HUES64 (cell line): Measurements from ENCODE around the gene MTCH1.
A peak's percentile ranks its signal among the peaks of the same experiment; 100 is the strongest.

Source experiments
- H3K27ac ChIP-seq: 2 replicates; pipeline ENCODE4 v1.7.0; 2013; ENCODE audit warnings: low read depth, low read length, inconsistent platforms
- H3K27me3 ChIP-seq: 2 replicates; pipeline ENCODE4 v1.6.1; 2013; ENCODE audit warnings: mild to moderate bottlenecking, low read length; ENCODE audit not compliant: insufficient read depth
- H3K36me3 ChIP-seq: 2 replicates; pipeline ENCODE4 v1.6.1; 2013; ENCODE audit warnings: mild to moderate bottlenecking, low read length; ENCODE audit not compliant: insufficient read depth
- H3K4me1 ChIP-seq: 2 replicates; pipeline ENCODE4 v1.6.1; 2013; ENCODE audit warnings: mild to moderate bottlenecking, low read length, moderate library complexity; ENCODE audit not compliant: insufficient read depth
- H3K4me3 ChIP-seq: 2 replicates; pipeline ENCODE4 v1.5.1; 2013; ENCODE audit warnings: mild to moderate bottlenecking, low read length, moderate library complexity
- H3K9ac ChIP-seq: 2 replicates; pipeline ENCODE4 v1.6.1; 2013; ENCODE audit warnings: mild to moderate bottlenecking, low read depth, low read length
- H3K9me3 ChIP-seq: 2 replicates; pipeline ENCODE4 v1.6.1; 2013; ENCODE audit warnings: low read depth, low read length; ENCODE audit not compliant: insufficient read depth
- WGBS: fragments of 150-250, 120-280 bp; methylation state at CpG from one replicate; pipeline ENCODE4 v1.1.7; 2013; ENCODE audit warnings: missing lambda C conversion rate; 5-methylcytosine and 5-hydroxymethylcytosine counted together

The MTCH1 gene

DNA sequence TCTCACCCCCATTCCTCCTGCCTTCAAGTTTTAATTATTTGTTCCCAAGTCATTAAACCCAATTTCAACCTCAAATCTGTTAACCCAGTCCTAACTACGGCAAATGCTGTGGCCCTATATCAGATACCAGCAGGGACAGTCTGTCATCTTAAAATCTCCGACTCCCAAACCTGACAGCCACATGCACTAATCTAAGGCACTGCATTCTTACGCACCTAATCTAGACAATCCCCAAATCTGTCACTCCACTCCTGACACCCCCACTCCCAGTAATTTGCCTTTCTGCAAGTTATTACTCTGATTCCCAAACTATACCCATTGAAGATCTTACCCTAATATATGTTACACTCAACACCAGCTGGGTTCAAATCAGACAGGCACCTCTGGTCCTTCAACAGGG lies 2.5 kb downstream of the MTCH1 start:
- H3K9me3 ChIP-seq, result no peaks in the 10 kb centered on the region
- no peak overlapping the region for H3K9ac ChIP-seq
- no peak overlapping the region for H3K27ac ChIP-seq
- no peaks in the 10 kb centered on the region for H3K27me3 ChIP-seq
- H3K4me1 ChIP-seq, result peaks cover 28% of the 10 kb centered on the region
- H3K36me3 ChIP-seq, result peaks cover 1% of the 10 kb centered on the region
- WGBS, result 91% methylated on average over 3 of the region's 3 CpGs
- no peak overlapping the region for H3K4me3 ChIP-seq

DNA sequence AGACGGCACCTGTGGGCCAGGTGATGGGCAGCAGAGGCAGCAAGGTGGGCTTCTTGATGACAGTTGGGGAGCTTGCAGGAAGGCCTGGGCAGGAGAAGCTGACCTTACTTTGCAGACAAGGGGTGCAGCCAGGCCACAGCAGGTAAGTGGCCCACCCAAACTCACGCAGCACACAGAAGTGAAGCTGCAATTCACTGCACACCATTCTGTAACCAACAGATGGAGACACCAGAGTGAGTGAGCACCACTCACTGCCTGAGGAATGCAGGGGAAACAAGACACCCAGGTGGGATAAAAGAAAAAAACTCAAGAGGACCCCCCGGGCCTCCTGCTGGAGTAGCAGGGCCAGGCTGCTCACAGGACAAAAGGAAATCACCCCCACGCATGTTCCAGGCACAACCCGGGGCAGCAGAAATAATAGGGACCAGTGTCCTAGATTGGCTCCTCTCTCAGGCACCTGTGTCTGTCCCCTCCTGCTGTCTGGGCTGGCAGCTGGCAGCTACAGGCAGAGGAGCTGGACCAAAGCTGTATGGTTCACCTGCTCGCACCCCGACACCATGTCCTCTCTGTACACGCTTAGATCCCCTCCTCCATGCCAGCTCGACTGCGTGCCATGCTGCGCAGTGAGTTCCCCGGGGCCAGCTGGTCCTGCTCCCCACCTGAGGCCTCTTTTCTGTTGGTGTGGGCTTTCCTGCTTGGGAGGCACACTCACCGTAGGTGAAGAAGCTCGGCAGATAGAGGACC lies 4.9 kb downstream of the MTCH1 start:
- H3K9ac ChIP-seq, result no peak overlapping the region; the same call in 1 of the 2 replicates
- no peak overlapping the region for H3K4me3 ChIP-seq
- H3K9me3 ChIP-seq, result no peaks in the 10 kb centered on the region
- H3K4me1 ChIP-seq, result peaks cover 23% of the 10 kb centered on the region
- H3K27ac ChIP-seq, result peak overlapping the region; percentile 43; the same call in 1 of the 2 replicates
- no peaks in the 10 kb centered on the region for H3K27me3 ChIP-seq
- 81% methylated on average over 14 of the region's 14 CpGs for WGBS
- peaks cover 26% of the 10 kb centered on the region for H3K36me3 ChIP-seq

DNA sequence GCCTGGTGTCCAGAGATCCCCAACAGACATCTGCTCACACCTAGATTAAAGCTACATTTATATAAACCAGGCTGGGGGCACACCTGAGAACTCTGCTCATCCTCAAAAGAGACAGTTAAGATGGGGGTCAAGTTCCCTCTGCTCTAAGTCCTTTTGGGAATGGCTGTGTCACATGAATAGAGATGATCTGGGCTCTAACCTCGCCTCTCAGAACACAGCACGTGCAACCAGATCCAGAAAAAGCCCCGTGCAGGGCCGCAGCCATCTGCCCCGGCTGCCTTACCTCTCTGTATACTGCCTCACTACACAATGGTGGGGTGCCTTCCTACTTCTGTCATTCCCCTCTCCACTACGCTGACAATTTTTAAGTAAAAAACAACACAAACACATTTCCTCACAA lies 5.9 kb downstream of the MTCH1 start:
- no peaks in the 10 kb centered on the region for H3K27me3 ChIP-seq
- H3K4me3 ChIP-seq, result no peak overlapping the region
- H3K4me1 ChIP-seq, result peaks cover 23% of the 10 kb centered on the region
- H3K9me3 ChIP-seq, result no peaks in the 10 kb centered on the region
- H3K9ac ChIP-seq, result no peak overlapping the region
- H3K27ac ChIP-seq, result no peak overlapping the region
- WGBS, result 95% methylated on average over 6 of the region's 6 CpGs
- H3K36me3 ChIP-seq, result peaks cover 35% of the 10 kb centered on the region

DNA sequence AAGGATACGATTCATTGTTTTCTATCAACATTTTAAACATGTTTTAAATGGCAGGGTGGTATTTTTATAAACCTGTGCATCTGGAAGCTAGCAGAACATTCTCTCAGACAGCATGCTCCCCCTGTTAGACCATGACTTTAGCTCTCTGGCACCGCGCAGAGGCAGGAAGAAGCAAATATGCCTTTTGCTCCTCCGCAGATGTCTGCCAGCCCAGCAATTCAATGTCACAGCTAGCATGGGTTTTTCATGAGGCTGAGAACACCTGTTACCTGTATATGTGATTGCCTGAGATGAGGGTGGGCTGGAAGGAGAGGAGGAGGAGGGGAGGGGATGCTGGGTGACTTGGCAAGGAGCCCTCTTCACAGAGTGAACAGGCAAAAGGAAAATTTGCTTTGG lies 6.7 kb downstream of the MTCH1 start:
- Histone ChIP-seq H3K4me1 (peaks cover 20% of the 10 kb centered on the region), H3K9ac (no peak overlapping the region), H3K9me3 (no peaks in the 10 kb centered on the region), H3K27ac (no peak overlapping the region), H3K4me3 (no peak overlapping the region), H3K36me3 (peaks cover 43% of the 10 kb centered on the region), H3K27me3 (no peaks in the 10 kb centered on the region)
- 81% methylated on average over 3 of the region's 4 CpGs for WGBS

DNA sequence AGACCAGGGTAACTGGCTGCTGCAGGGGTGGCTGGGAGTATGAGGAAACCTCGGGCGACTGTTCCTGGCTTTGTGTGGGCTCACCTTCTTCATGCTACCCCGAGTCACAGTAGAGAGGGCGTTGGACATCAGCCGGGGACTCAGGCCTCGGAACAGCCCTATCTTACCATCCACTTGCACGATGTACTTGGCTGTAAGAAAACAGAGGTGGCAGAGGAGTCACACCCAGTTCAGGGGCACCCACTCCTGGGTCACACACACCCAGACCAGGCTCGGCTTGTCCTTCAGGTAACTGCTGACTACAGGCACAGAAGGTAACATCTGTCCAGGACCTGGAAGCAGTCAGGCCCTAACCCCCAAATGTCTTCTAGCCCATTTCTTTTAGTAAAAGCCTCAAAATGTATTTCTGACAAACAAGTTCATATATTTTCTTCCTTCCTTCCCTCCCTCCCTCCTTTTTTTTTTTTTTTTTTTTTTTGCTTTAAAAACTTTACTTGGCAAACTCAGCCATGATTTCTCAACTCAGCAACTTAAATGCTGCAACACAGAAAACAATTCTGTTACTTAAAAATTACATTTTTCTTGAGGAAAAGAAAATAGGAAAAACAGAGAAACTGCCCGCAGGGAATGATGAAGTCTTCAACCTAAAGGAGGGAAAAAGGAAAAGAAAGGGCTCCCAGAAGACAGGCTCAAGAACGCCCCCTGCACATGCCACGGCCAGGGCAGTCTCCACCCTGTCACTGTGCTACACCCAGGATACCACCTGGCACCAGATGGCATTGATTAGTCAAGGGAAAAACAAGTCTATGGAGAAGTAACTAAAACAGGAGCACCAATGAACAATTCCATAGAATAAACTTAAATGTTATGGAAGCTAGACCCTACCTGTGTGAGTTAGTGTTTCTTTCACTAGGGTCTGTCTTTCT lies 7.3 kb downstream of the MTCH1 start:
- H3K9me3 ChIP-seq, result no peaks in the 10 kb centered on the region
- H3K27me3 ChIP-seq, result no peaks in the 10 kb centered on the region
- peaks cover 14% of the 10 kb centered on the region for H3K4me1 ChIP-seq
- WGBS, result 96% methylated on average over 11 of the region's 11 CpGs
- H3K27ac ChIP-seq, result no peak overlapping the region
- H3K36me3 ChIP-seq, result peaks cover 50% of the 10 kb centered on the region
- no peak overlapping the region for H3K4me3 ChIP-seq
- H3K9ac ChIP-seq, result no peak overlapping the region

DNA sequence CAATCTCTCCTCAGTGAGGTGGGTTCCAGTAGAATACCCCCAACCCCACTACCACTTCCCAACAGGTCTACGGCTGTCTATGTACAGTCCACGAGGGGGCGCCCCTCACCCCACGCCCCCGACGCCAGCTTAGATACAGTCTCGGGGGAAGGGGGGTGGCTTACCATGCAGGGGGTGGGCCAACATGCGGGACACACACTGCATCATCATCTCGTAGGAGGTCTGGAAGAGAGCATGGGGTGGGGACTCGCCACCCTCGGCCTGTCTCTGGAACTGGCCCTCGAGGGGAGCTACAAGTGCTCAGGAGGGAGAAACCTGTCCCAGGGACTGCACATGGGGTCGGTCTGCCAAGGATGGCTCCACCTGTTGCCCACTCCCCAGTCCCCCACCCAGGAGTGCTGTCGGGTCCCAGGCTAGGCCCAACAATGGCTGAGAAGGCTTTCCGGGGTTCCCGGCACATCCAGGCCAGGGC lies 8.5 kb downstream of the MTCH1 start:
- Histone ChIP-seq H3K36me3 (peaks cover 61% of the 10 kb centered on the region), H3K27me3 (no peaks in the 10 kb centered on the region), H3K4me3 (no peak overlapping the region), H3K9ac (no peak overlapping the region), H3K9me3 (no peaks in the 10 kb centered on the region), H3K27ac (no peak overlapping the region), H3K4me1 (peaks cover 14% of the 10 kb centered on the region)
- 90% methylated on average over 16 of the region's 16 CpGs for WGBS

DNA sequence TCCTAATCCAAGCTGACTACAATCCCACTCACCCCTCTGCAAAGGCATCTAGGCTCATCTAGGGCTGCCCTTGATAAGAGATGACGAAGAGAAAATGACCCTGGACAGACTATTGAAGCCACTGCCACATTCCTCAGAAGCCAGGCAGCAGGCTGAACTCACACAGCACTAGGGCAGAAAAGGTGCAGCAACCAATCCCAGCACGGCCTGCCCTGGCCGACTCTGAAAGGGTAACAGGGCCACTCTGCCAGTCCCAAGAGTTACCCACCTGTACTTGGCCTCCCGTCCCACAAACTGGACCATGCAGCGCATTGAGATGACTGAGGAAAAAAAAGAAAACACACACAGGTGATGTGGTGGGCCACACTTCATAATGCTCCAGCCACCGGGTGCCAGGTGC lies 9.1 kb downstream of the MTCH1 start:
- H3K9me3 ChIP-seq, result no peaks in the 10 kb centered on the region
- no peak overlapping the region for H3K4me3 ChIP-seq
- H3K36me3 ChIP-seq, result peaks cover 67% of the 10 kb centered on the region
- 93% methylated on average over 6 of the region's 6 CpGs for WGBS
- peaks cover 12% of the 10 kb centered on the region for H3K4me1 ChIP-seq
- H3K27ac ChIP-seq, result no peak overlapping the region
- H3K9ac ChIP-seq, result no peak overlapping the region
- H3K27me3 ChIP-seq, result no peaks in the 10 kb centered on the region

DNA sequence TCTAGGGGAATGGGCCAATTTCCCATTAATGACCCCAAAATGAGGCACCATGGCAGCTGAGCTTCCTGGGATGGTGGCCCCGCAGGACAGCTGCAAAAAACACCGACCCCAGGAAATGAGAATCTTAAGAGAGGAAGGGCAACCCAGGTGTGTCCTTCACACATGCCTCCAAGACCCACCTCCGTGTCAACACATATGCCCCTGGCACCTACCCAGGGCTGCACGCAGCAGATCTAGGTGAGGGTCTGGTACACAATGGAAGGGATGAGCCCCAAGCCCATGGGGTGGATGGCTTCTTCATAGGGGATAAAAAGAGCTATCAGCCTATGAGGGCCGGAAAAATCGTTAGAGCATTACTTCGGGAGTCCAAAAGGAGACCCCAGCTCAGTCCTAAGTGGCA lies 9.5 kb downstream of the MTCH1 start:
- no peak overlapping the region for H3K4me3 ChIP-seq
- H3K4me1 ChIP-seq, result peaks cover 8% of the 10 kb centered on the region
- H3K36me3 ChIP-seq, result peaks cover 71% of the 10 kb centered on the region
- no peak overlapping the region for H3K9ac ChIP-seq
- WGBS, result 95% methylated on average over 7 of the region's 7 CpGs
- H3K27me3 ChIP-seq, result no peaks in the 10 kb centered on the region
- H3K27ac ChIP-seq, result no peak overlapping the region
- H3K9me3 ChIP-seq, result no peaks in the 10 kb centered on the region

DNA sequence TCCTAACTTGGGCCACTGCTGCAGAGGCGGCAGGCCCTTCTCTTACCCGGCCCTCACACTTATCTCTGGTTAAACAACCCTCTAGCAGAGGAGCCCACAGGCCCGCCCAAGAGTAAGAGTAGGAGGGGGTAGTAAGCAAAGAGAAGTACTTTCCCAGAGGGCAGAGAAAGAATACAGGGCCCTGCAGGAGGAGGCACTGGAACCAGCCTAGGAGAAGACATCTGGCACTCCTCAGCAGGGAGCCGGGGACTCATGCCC lies 10.1 kb downstream of the MTCH1 start:
- no peaks in the 10 kb centered on the region for H3K27me3 ChIP-seq
- H3K9ac ChIP-seq, result no peak overlapping the region
- WGBS, result 98% methylated on average over 4 of the region's 4 CpGs
- H3K36me3 ChIP-seq, result peaks cover 77% of the 10 kb centered on the region
- H3K27ac ChIP-seq, result no peak overlapping the region
- H3K4me1 ChIP-seq, result peaks cover 4% of the 10 kb centered on the region; the same call in 1 of the 2 replicates
- H3K9me3 ChIP-seq, result no peaks in the 10 kb centered on the region
- no peak overlapping the region for H3K4me3 ChIP-seq

DNA sequence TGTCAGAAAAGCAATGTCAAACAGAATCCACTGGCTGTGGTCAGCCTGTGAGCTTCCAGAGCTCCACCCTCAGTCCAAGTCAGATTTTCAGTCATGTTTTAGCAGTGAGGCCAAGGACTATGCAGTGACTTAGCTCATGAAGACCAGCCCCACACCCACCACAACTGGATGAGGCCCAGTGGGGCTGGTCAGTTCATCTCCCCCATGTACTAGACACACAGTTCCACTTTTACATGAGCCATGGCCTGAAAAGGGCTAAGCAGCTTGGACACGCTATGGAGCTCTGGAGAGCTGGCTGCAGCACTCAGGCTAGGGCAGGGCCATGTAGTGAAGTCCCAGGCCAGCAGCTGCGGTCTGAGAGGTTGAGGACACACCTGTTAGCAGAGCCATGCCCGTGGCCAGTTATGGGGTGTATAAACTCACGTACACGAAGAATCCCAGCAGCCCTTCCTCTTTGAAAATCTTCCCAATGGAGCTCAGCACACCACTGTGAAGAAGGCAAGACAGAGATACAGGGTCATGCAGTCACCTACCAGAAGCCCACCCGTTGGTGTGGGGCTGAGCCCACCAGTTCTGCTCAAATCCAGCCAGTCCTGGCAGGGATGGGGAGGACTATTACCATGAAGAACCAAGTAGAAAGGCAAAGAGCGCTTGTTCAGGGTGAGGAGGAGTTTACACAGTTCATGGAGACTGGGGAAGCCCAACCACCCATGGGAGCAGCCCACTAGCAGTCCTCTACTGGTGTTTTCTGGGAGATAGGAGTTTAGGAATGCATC lies 10.6 kb downstream of the MTCH1 start:
- 95% methylated on average over 7 of the region's 7 CpGs for WGBS
- Histone ChIP-seq H3K27ac (no peak overlapping the region), H3K9me3 (no peaks in the 10 kb centered on the region), H3K27me3 (no peaks in the 10 kb centered on the region), H3K36me3 (peaks cover 82% of the 10 kb centered on the region), H3K9ac (no peak overlapping the region), H3K4me1 (no peaks in the 10 kb centered on the region), H3K4me3 (no peak overlapping the region)

DNA sequence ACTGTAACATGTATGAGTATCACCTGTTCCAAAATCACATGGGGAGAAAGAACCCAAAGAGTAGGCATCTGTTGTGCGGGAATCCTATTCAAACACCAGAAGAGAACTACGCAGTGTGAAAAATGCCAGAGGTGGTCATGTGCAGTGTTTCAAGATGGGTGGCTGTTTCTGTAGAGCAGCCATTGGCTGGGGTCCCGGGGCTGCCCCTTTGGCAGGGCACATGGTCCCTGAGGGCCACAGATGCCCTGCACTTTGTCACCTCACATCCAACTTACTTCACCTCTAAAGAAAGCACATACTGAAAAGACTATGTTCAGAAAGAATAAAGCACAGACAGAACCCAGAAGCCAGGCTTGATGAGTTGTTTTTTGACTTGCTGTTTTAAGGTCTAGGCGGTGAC lies 12.3 kb downstream of the MTCH1 start:
- H3K9me3 ChIP-seq, result no peaks in the 10 kb centered on the region
- no peak overlapping the region for H3K27ac ChIP-seq
- WGBS, result 93% methylated on average over 4 of the region's 4 CpGs
- no peaks in the 10 kb centered on the region for H3K27me3 ChIP-seq
- H3K9ac ChIP-seq, result no peak overlapping the region
- H3K36me3 ChIP-seq, result peaks cover 100% of the 10 kb centered on the region
- no peak overlapping the region for H3K4me3 ChIP-seq
- no peaks in the 10 kb centered on the region for H3K4me1 ChIP-seq
